Esophagus muscularis mucosa (tissue), 4 donors: ENCODE results near the gene ABHD16A.

Source experiments
- EP300 ChIP-seq: sonication (generic); formaldehyde crosslinking; IDR thresholded peaks from one replicate; pipeline ENCODE4 v1.6.1; 2017; ENCODE audit warnings: antibody characterized with exemption
- POLR2A ChIP-seq: fragments of 450-650 bp; IDR thresholded peaks from one replicate; pipeline ENCODE4 v1.6.1; 2017; ENCODE audit warnings: antibody characterized with exemption, moderate library complexity, mild to moderate bottlenecking, low read depth
- POLR2AphosphoS5 ChIP-seq, 2 donors: sonication (generic); formaldehyde crosslinking; IDR thresholded peaks; one replicate each; pipeline ENCODE4 v1.6.1; 2017; ENCODE audit warnings: antibody characterized with exemption in 2 of 2
- TF ChIP-seq, protein P1 (sequence below), 3 experiments: fragments of 200-600 bp in 2 of 3; fragments of 450-650 bp in 1 of 3; sonication (generic) in 2 of 3; IDR thresholded peaks; one replicate each; pipeline ENCODE4 v1.5.1; 2017 to 2019; ENCODE audit warnings: antibody characterized with exemption in 3 of 3, mild to moderate bottlenecking in 2 of 3, moderate library complexity in 1 of 3

DNA sequence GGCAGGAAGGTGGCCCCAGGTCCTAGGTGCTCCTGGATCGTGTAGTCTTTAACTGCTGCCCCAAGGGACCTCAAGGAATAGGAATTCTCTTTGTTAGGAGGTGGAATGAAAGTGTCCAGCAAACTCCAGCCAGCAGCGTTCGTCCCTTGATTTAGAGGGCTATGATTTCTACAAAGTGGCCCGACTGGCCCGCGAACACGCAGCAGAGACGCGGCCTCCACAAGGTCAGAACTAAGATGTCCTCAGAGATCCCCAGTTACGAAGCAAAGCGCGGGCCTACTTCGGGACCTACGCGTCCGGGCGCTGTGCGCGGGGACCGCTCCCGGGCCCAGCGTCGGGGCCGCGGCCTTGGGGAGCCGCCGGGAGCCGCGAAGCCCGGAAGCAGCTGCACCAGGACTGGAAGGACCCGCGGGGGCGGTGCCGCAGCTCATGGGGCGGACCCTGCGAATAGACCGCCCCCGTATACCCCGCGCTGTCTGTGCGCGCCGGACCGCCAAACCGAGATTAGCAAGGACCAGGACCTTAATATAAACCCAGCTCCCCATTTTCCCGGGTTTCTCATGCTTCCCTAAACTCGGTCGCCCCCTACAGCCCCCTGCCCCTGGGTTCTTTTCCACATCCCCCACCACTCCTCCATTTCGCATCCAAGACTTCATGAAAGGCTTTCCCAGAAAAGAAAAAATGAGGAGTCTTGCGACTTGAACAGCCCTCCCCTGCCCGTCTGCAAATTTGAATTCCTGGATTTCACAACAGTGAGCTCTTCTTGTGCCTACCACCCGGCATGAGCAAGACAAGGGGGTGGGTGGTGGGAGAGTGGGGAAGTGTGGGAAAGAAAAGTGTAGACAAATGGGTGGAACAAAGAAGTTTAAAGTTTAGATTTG, 42.5 kb downstream of the ABHD16A start, which contains the start of gene C6orf47:
- TF ChIP-seq, protein P1, sequence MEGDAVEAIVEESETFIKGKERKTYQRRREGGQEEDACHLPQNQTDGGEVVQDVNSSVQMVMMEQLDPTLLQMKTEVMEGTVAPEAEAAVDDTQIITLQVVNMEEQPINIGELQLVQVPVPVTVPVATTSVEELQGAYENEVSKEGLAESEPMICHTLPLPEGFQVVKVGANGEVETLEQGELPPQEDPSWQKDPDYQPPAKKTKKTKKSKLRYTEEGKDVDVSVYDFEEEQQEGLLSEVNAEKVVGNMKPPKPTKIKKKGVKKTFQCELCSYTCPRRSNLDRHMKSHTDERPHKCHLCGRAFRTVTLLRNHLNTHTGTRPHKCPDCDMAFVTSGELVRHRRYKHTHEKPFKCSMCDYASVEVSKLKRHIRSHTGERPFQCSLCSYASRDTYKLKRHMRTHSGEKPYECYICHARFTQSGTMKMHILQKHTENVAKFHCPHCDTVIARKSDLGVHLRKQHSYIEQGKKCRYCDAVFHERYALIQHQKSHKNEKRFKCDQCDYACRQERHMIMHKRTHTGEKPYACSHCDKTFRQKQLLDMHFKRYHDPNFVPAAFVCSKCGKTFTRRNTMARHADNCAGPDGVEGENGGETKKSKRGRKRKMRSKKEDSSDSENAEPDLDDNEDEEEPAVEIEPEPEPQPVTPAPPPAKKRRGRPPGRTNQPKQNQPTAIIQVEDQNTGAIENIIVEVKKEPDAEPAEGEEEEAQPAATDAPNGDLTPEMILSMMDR (IDR thresholded peaks at IDR 0.05): no peak
- no peak for TF ChIP-seq EP300
- peak; percentile 89 for TF ChIP-seq POLR2A
- TF ChIP-seq POLR2AphosphoS5 (IDR thresholded peaks at IDR 0.05): peak; percentile 88 to 96
